ENCODE data around the gene ZCRB1.

Gene ZCRB1

DNA sequence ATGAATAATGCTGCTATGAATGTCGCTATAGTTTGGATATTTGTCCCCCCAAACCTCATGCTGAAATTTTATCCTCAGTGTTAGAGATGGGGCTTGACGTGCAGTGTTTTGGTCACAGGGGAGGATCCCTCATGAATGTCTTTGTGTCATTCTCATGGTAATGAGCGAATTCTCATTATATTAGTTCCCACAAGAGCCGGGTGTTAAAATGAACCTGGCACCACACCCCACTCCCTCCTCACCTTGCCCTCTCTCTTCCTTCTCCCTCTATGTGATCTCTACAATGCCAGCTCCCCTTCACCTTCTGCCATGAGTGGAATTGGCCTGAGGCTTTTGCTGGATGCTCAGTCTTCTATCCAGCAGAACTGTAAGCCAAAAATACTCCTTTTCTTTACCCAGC lies 50.4 kb downstream of the ZCRB1 start:
- DNase-seq = no peak

DNA sequence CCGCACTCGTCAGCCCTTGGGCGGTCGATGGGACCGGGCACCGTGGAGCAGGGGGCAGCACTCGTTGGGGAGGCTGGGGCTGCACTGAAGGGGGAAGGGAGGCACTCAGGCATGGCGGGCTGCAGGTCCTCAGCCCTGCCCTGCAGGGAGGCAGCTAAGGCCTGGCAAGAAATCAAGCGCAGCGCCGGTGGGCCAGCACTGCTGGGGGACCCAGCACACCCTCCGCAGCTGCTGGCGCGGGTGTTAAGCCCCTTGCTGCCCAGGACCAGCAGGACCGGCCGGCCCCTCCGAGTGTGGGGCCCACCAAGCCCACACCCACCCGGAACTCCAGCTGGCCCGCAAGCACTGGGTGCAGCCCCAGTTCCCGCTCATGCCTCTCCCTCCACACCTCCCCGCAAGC lies 52.2 kb downstream of the ZCRB1 start:
- no peak for DNase-seq

DNA sequence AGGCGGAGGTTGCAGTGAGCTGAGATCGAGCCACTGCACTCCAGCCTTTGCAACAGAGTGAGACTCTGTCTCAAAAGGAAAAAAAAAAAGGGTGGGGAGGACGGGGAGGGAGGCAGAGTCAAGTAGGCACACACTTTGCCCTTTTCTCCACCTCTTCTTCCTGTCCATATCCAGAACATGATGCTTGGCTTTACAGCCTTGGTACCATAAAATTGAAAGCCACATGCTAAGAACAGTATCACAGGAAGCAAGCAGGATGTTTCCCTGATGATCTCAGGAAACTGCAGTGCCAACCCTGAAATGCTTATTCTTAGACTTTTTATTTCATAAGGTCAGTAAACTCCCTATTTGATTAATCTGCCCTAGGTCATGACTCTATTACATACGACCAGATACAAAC lies 55.3 kb downstream of the ZCRB1 start:
- no peak for DNase-seq

DNA sequence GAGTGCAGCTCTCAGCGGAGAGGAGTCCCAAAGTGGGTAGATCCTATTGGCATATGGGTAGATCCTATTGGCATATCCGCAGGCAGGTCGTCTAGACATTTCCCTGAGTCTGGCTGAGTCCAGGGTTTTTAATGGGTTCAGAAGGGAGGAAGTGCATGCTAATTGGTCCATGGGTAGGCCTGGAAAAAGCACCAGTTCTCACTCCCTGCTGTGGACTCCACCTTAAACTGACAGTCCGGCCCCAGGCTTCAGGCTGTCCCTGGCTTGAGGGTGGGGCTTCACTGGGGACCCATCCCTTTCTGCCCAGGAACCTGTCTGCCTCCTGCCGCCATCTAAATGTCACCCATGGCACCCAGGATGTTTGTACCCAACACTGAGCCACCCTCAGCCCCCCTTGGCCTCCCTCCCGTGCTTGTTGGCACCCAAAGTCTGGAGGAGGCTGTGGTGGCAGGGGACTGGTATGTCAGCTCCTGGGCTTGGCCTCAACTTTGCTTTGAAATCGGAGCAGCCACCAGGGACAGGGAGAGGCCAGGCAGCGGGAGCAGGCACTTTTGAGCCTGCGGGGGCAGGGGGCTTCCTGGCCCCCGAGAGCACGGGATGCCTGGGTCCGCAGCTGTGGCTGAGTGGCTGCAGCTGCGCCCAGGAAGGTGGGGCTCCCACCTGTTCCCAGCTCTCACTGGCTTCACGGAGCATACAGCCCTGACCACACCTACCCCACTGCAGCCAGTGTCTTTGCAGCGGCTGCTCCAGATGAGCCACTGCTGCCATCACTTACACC lies 58.3 kb downstream of the ZCRB1 start:
- no peak for DNase-seq

DNA sequence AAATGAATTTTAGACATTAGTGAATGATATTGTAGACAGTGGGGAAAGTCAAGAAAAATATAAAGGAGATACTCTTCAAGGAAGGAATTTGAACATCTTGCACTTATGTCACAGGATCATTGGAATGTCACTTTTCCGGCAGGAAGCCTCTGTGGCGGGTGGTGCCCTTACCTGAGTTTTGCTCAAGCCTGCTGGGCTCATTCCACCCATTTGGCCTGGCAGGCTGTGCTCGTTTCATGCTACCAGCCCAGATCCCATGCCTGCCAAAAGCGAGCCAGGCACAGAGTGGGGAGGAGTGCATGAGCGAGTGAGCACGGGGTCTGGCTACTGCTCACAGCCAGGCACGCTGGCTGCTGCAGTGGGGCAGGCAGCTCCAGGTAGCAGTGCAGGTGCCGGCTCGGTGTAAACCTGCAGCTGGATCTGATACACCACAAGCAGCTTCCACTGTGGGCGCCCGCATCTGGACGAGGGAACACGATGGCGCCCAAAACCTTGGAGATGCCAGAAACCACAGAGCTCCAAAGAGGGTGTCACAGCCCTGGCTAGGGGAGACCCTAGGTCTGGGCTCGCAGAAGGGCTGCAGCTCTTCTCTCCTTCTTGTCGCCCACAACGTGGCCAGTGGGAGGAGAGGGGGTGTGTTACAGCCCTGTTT lies 59.2 kb downstream of the ZCRB1 start:
- DNase-seq = no peak

DNA sequence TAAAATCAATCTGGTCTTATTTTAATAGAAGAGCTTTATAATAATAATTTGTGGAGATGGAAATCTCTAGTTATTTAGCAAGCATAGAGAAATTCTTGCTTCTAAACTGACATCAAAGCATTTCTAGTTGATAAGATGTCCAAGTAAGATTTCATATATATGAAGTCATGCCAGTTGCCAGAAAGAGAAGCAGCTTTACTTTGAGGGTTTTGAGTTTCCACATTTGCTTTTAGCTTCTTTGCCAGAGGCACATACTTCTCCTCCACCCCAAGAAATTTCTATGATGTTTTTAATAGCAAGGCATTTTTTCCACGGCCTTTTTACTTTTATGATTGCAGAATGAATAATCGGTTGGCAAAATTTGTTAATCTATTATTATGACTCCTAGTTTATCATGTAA lies 63.6 kb downstream of the ZCRB1 start:
- DNase-seq = no peak

Data from NCI-H345 (cell line).